SU-DHL-6 (cell line): Measurements from ENCODE around the gene KCNB1.

Experiments used
- CTCF ChIP-seq: fragments of 200-600 bp; sonication (generic); IDR thresholded peaks from one replicate; pipeline ENCODE4 v1.5.1; 2017; ENCODE audit warnings: antibody characterized with exemption, mild to moderate bottlenecking, low read length, moderate library complexity; ENCODE audit not compliant: insufficient read depth, poor library complexity, severe bottlenecking
- EZH2phosphoT487 ChIP-seq: fragments of 200-600 bp; sonication (generic), shearing (Covaris generic); conservative IDR thresholded peaks from 2 replicates; pipeline ENCODE4 v1.6.1; 2018; ENCODE audit warnings: mild to moderate bottlenecking, antibody characterized with exemption, low read length, moderate library complexity, mixed read lengths

GRCh38 chr20:49339123-49339522 lies 143.3 kb downstream of the KCNB1 start:
- TF ChIP-seq CTCF (no peak), EZH2phosphoT487 (no peak)
